Tibial nerve (tissue), 4 donors: ENCODE measurements around the gene CUL9.

Experiments
- CTCF ChIP-seq, 5 experiments: fragments of 200-600 bp in 3 of 5; fragments of 450-650 bp in 2 of 5; sonication (generic) in 3 of 5; IDR thresholded peaks; one replicate each; pipeline ENCODE4 v1.5.1; 2016 to 2019; ENCODE audit warnings: antibody characterized with exemption in 5 of 5, mild to moderate bottlenecking in 3 of 5, moderate library complexity in 2 of 5
- EP300 ChIP-seq, 2 donors: sonication (generic); formaldehyde crosslinking; IDR thresholded peaks; one replicate each; pipeline ENCODE4 v1.6.1; 2017; ENCODE audit warnings: antibody characterized with exemption in 2 of 2, mild to moderate bottlenecking in 1 of 2
- POLR2A ChIP-seq, 2 donors: fragments of 450-650 bp; IDR thresholded peaks; one replicate each; pipeline ENCODE4 v1.6.1; 2017; ENCODE audit warnings: antibody characterized with exemption in 2 of 2, mild to moderate bottlenecking in 2 of 2, moderate library complexity in 2 of 2

- TF ChIP-seq CTCF (IDR thresholded peaks at IDR 0.05) (no peak), POLR2A (IDR thresholded peaks at IDR 0.05) (no peak), EP300 (IDR thresholded peaks at IDR 0.05) (no peak)
Observed at GRCh38 chr6:43178150-43178549, 3.8 kb upstream of the CUL9 start.
